Measurements from ENCODE around the gene GPR183.
"Not testable (repeated sequence)": the region's sequence is repeated elsewhere in the genome, so short reads cannot be mapped to it uniquely, and the experiment has no call there.

The GPR183 gene

GRCh38 chr13:99258210-99258860 lies 48.9 kb downstream of the GPR183 start, which contains the start of gene GPR18:
TSS of gene GPR18 (minus strand) at chr13:99258379. CDS start at chr13:99255872, 2,507 bp downstream.
- Mint-ChIP-seq H3K4me3 (peak within 1 kb of the TSS; percentile 92), H3K27me3 (ENCODE audit: low read depth) (no peaks in the 10 kb centered on the region), H3K4me1 (ENCODE audit: low read depth) (peaks cover 55% of the 10 kb centered on the region), H3K27ac (peak within 1 kb of the TSS; percentile 96), H3K36me3 (ENCODE audit: low read depth) (peaks cover 37% of the 10 kb centered on the region), H3K9me3 (no peaks in the 10 kb centered on the region)
- DNase-seq (ENCODE audit: low spot score), result no peak

GRCh38 chr13:99257291-99257690 lies 49.9 kb downstream of the GPR183 start:
- H3K4me3 Mint-ChIP-seq, result peak overlapping the region; percentile 84

GRCh38 chr13:99256709-99257108 lies 50.5 kb downstream of the GPR183 start:
- no peak for DNase-seq (ENCODE audit: low spot score)
- peaks cover 42% of the 10 kb centered on the region for H3K36me3 Mint-ChIP-seq (ENCODE audit: low read depth)
- peak overlapping the region; percentile 77 for H3K27ac Mint-ChIP-seq
- H3K4me3 Mint-ChIP-seq, result peak overlapping the region; percentile 84
- H3K4me1 Mint-ChIP-seq (ENCODE audit: low read depth), result peaks cover 60% of the 10 kb centered on the region
- no peaks in the 10 kb centered on the region for H3K27me3 Mint-ChIP-seq (ENCODE audit: low read depth)
- no peaks in the 10 kb centered on the region for H3K9me3 Mint-ChIP-seq

More at GRCh38 chr13:99257291-99257690, 49.9 kb downstream of the GPR183 start:
- no peak for DNase-seq (ENCODE audit: low spot score)
- H3K27ac Mint-ChIP-seq, result peak overlapping the region; percentile 60
- H3K9me3 Mint-ChIP-seq, result no peaks in the 10 kb centered on the region
- H3K4me1 Mint-ChIP-seq (ENCODE audit: low read depth), result peaks cover 56% of the 10 kb centered on the region
- H3K36me3 Mint-ChIP-seq (ENCODE audit: low read depth), result peaks cover 38% of the 10 kb centered on the region
- no peaks in the 10 kb centered on the region for H3K27me3 Mint-ChIP-seq (ENCODE audit: low read depth)

- Mint-ChIP-seq H3K27me3 (ENCODE audit: low read depth) (no peaks in the 10 kb centered on the region), H3K36me3 (ENCODE audit: low read depth) (peaks cover 42% of the 10 kb centered on the region), H3K4me3 (peak overlapping the region; percentile 84), H3K27ac (peak overlapping the region; percentile 39), H3K9me3 (no peaks in the 10 kb centered on the region), H3K4me1 (ENCODE audit: low read depth) (peaks cover 61% of the 10 kb centered on the region)
- no peak for DNase-seq (ENCODE audit: low spot score)
Observed at GRCh38 chr13:99256283-99256682, 50.9 kb downstream of the GPR183 start.

- Mint-ChIP-seq H3K27ac (peak overlapping the region; percentile 60), H3K36me3 (ENCODE audit: low read depth) (peaks cover 40% of the 10 kb centered on the region), H3K4me1 (ENCODE audit: low read depth) (peaks cover 58% of the 10 kb centered on the region), H3K4me3 (peak overlapping the region; percentile 84), H3K27me3 (ENCODE audit: low read depth) (no peaks in the 10 kb centered on the region), H3K9me3 (no peaks in the 10 kb centered on the region)
- DNase-seq (ENCODE audit: low spot score), result no peak
Observed at GRCh38 chr13:99255271-99255670, 51.9 kb downstream of the GPR183 start.

GRCh38 chr13:99254830-99255229 lies 52.4 kb downstream of the GPR183 start:
- no peaks in the 10 kb centered on the region for H3K27me3 Mint-ChIP-seq (ENCODE audit: low read depth)
- H3K9me3 Mint-ChIP-seq, result no peaks in the 10 kb centered on the region
- H3K4me3 Mint-ChIP-seq, result peak overlapping the region; percentile 84
- H3K36me3 Mint-ChIP-seq (ENCODE audit: low read depth), result peaks cover 38% of the 10 kb centered on the region
- peaks cover 58% of the 10 kb centered on the region for H3K4me1 Mint-ChIP-seq (ENCODE audit: low read depth)
- no peak for DNase-seq (ENCODE audit: low spot score)
- H3K27ac Mint-ChIP-seq, result peak overlapping the region; percentile 60

- peaks cover 54% of the 10 kb centered on the region for H3K4me1 Mint-ChIP-seq (ENCODE audit: low read depth)
- peak overlapping the region; percentile 52 for H3K27ac Mint-ChIP-seq
- H3K36me3 Mint-ChIP-seq (ENCODE audit: low read depth), result peaks cover 51% of the 10 kb centered on the region
- H3K4me3 Mint-ChIP-seq, result no peak overlapping the region
- no peaks in the 10 kb centered on the region for H3K27me3 Mint-ChIP-seq (ENCODE audit: low read depth)
- DNase-seq (ENCODE audit: low spot score), result no peak
- H3K9me3 Mint-ChIP-seq, result no peaks in the 10 kb centered on the region
Observed at GRCh38 chr13:99251921-99252320, 55.3 kb downstream of the GPR183 start.

GRCh38 chr13:99250982-99251825 lies 56.0 kb downstream of the GPR183 start:
- DNase-seq (ENCODE audit: low spot score), result no peak
- H3K4me1 Mint-ChIP-seq (ENCODE audit: low read depth), result peaks cover 50% of the 10 kb centered on the region
- H3K27ac Mint-ChIP-seq, result no peak overlapping the region
- peaks cover 54% of the 10 kb centered on the region for H3K36me3 Mint-ChIP-seq (ENCODE audit: low read depth)
- H3K9me3 Mint-ChIP-seq, result no peaks in the 10 kb centered on the region
- no peaks in the 10 kb centered on the region for H3K27me3 Mint-ChIP-seq (ENCODE audit: low read depth)
- peak overlapping the region; percentile 7 for H3K4me3 Mint-ChIP-seq

- Mint-ChIP-seq H3K36me3 (ENCODE audit: low read depth) (peaks cover 51% of the 10 kb centered on the region), H3K4me1 (ENCODE audit: low read depth) (peaks cover 36% of the 10 kb centered on the region)
- not testable (repeated sequence) for H3K9me3 Mint-ChIP-seq; H3K4me3 Mint-ChIP-seq; DNase-seq (ENCODE audit: low spot score); H3K27me3 Mint-ChIP-seq (ENCODE audit: low read depth); H3K27ac Mint-ChIP-seq
Observed at GRCh38 chr13:99249606-99250005, 57.6 kb downstream of the GPR183 start.

- not testable (repeated sequence) for H3K9me3 Mint-ChIP-seq; H3K4me3 Mint-ChIP-seq; DNase-seq (ENCODE audit: low spot score); H3K27me3 Mint-ChIP-seq (ENCODE audit: low read depth); H3K27ac Mint-ChIP-seq
- H3K4me1 Mint-ChIP-seq (ENCODE audit: low read depth), result peaks cover 36% of the 10 kb centered on the region
- peaks cover 50% of the 10 kb centered on the region for H3K36me3 Mint-ChIP-seq (ENCODE audit: low read depth)
Observed at GRCh38 chr13:99249178-99249577, 58.0 kb downstream of the GPR183 start.

- H3K4me3 Mint-ChIP-seq, result no peak overlapping the region
- H3K36me3 Mint-ChIP-seq (ENCODE audit: low read depth), result peaks cover 48% of the 10 kb centered on the region
- H3K4me1 Mint-ChIP-seq (ENCODE audit: low read depth), result peaks cover 21% of the 10 kb centered on the region
- no peak for DNase-seq (ENCODE audit: low spot score)
- no peaks in the 10 kb centered on the region for H3K9me3 Mint-ChIP-seq
- H3K27ac Mint-ChIP-seq, result no peak overlapping the region
- H3K27me3 Mint-ChIP-seq (ENCODE audit: low read depth), result no peaks in the 10 kb centered on the region
Observed at GRCh38 chr13:99246100-99246499, 61.1 kb downstream of the GPR183 start.

Data from T-helper 2 cell treated with Interferon-gamma antibody and Interleukin-4, amounts not matched to agents 5 μg/mL and 100 μg/mL, for 36 hours (primary cell).